ENCODE results near the gene MED26. TPM values are rescaled to one million over a fixed set of nuclear protein-coding genes. Genes with fewer than 3 reads are reported as not detected.

MED26 gene
- total and polyA plus RNA-seq, 2 experiments from 2014 or later = 7.4 to 15.4 TPM

DNA sequence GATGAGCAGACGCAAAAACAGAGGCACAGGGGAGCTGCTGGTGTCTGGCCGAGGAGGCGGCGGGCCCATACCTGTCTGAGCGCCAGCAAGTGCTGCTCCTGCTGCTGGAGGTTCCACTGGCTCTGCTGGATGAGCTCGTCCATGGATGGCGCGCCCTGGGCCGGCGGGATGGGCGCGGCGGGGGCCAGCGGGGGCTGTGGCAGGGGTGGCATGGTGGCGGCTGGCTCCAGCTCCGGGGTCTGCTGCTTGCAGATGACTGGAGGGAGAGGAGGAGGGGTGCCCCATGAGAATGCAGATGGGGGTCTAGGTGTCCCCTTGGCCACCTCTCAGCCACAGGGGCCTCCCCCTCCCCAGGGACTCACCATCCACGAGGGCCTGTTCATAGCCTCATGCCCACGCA, 92.6 kb downstream of the MED26 start:
- Mint-ChIP-seq H3K27me3 (ENCODE audit: insufficient read depth, low read depth, poor library complexity) (peaks cover 14% of the 10 kb centered on the region), H3K36me3 (ENCODE audit: low read depth) (peaks cover 76% of the 10 kb centered on the region), H3K4me1 (0 out of 3 replicates have a peak, but pooled peaks cover 2% of the 10 kb centered on the region), H3K4me3 (no peak overlapping the region), H3K27ac (no peak overlapping the region), H3K9me3 (no peaks in the 10 kb centered on the region)
- Histone ChIP-seq H3K27ac (ENCODE audit: low read depth) (no peak overlapping the region), H3K79me2 (replicated peaks; ENCODE audit: insufficient read depth) (peaks cover 47% of the 10 kb centered on the region), H3K36me3 (ENCODE audit: insufficient read depth) (peaks cover 23% of the 10 kb centered on the region; the same call in 1 of the 2 replicates), H3F3A (replicated peaks; ENCODE audit: low read depth) (no peaks in the 10 kb centered on the region), H4K20me1 (replicated peaks; ENCODE audit: insufficient read depth) (peaks cover 35% of the 10 kb centered on the region), H2AFZ (no peak overlapping the region), H3K27me3 (ENCODE audit: insufficient read depth) (no peaks in the 10 kb centered on the region), H3K4me1 (ENCODE audit: insufficient read depth) (no peaks in the 10 kb centered on the region), H3K4me2 (no peak overlapping the region), H3K9me2 (ENCODE audit: insufficient read depth) (no peaks in the 10 kb centered on the region), H3K4me3 (no peak overlapping the region)
- TF ChIP-seq, protein P1, sequence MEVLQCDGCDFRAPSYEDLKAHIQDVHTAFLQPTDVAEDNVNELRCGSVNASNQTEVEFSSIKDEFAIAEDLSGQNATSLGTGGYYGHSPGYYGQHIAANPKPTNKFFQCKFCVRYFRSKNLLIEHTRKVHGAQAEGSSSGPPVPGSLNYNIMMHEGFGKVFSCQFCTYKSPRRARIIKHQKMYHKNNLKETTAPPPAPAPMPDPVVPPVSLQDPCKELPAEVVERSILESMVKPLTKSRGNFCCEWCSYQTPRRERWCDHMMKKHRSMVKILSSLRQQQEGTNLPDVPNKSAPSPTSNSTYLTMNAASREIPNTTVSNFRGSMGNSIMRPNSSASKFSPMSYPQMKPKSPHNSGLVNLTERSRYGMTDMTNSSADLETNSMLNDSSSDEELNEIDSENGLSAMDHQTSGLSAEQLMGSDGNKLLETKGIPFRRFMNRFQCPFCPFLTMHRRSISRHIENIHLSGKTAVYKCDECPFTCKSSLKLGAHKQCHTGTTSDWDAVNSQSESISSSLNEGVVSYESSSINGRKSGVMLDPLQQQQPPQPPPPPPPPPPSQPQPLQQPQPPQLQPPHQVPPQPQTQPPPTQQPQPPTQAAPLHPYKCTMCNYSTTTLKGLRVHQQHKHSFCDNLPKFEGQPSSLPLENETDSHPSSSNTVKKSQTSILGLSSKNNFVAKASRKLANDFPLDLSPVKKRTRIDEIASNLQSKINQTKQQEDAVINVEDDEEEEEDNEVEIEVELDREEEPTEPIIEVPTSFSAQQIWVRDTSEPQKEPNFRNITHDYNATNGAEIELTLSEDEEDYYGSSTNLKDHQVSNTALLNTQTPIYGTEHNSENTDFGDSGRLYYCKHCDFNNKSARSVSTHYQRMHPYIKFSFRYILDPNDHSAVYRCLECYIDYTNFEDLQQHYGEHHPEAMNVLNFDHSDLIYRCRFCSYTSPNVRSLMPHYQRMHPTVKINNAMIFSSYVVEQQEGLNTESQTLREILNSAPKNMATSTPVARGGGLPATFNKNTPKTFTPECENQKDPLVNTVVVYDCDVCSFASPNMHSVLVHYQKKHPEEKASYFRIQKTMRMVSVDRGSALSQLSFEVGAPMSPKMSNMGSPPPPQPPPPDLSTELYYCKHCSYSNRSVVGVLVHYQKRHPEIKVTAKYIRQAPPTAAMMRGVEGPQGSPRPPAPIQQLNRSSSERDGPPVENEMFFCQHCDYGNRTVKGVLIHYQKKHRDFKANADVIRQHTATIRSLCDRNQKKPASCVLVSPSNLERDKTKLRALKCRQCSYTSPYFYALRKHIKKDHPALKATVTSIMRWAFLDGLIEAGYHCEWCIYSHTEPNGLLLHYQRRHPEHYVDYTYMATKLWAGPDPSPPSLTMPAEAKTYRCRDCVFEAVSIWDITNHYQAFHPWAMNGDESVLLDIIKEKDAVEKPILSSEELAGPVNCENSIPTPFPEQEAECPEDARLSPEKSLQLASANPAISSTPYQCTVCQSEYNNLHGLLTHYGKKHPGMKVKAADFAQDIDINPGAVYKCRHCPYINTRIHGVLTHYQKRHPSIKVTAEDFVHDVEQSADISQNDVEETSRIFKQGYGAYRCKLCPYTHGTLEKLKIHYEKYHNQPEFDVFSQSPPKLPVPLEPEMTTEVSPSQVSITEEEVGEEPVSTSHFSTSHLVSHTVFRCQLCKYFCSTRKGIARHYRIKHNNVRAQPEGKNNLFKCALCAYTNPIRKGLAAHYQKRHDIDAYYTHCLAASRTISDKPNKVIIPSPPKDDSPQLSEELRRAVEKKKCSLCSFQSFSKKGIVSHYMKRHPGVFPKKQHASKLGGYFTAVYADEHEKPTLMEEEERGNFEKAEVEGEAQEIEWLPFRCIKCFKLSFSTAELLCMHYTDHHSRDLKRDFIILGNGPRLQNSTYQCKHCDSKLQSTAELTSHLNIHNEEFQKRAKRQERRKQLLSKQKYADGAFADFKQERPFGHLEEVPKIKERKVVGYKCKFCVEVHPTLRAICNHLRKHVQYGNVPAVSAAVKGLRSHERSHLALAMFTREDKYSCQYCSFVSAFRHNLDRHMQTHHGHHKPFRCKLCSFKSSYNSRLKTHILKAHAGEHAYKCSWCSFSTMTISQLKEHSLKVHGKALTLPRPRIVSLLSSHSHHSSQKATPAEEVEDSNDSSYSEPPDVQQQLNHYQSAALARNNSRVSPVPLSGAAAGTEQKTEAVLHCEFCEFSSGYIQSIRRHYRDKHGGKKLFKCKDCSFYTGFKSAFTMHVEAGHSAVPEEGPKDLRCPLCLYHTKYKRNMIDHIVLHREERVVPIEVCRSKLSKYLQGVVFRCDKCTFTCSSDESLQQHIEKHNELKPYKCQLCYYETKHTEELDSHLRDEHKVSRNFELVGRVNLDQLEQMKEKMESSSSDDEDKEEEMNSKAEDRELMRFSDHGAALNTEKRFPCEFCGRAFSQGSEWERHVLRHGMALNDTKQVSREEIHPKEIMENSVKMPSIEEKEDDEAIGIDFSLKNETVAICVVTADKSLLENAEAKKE (CRISPR knock-in tag; IDR thresholded peaks at IDR 0.05) = no peak
- TF ChIP-seq EZH2 (IDR thresholded peaks at IDR 0.05; ENCODE audit: low read depth, unreplicated experiment) = no peak
- no peak for TF ChIP-seq POLR2AphosphoS5 (IDR thresholded peaks at IDR 0.05; ENCODE audit: low read depth)
- no peak for TF ChIP-seq ZNF114 (CRISPR knock-in tag; IDR thresholded peaks at IDR 0.05)
- no peak for TF ChIP-seq JUNB (IDR thresholded peaks at IDR 0.05; ENCODE audit: unreplicated experiment)
- TF ChIP-seq, protein P2, sequence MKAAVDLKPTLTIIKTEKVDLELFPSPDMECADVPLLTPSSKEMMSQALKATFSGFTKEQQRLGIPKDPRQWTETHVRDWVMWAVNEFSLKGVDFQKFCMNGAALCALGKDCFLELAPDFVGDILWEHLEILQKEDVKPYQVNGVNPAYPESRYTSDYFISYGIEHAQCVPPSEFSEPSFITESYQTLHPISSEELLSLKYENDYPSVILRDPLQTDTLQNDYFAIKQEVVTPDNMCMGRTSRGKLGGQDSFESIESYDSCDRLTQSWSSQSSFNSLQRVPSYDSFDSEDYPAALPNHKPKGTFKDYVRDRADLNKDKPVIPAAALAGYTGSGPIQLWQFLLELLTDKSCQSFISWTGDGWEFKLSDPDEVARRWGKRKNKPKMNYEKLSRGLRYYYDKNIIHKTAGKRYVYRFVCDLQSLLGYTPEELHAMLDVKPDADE (IDR thresholded peaks at IDR 0.05) = no peak
- no peak for TF ChIP-seq CREB1 (CRISPR knock-in tag; IDR thresholded peaks at IDR 0.05; ENCODE audit: low read depth)
- no peak for TF ChIP-seq NANOG (IDR thresholded peaks at IDR 0.05; ENCODE audit: borderline replicate concordance)
- TF ChIP-seq EZH2phosphoT487 (IDR thresholded peaks at IDR 0.05; ENCODE audit: unreplicated experiment) = no peak
- TF ChIP-seq STAT1 (IDR thresholded peaks at IDR 0.05; ENCODE audit: unreplicated experiment) = no peak
- TF ChIP-seq, protein P3, sequence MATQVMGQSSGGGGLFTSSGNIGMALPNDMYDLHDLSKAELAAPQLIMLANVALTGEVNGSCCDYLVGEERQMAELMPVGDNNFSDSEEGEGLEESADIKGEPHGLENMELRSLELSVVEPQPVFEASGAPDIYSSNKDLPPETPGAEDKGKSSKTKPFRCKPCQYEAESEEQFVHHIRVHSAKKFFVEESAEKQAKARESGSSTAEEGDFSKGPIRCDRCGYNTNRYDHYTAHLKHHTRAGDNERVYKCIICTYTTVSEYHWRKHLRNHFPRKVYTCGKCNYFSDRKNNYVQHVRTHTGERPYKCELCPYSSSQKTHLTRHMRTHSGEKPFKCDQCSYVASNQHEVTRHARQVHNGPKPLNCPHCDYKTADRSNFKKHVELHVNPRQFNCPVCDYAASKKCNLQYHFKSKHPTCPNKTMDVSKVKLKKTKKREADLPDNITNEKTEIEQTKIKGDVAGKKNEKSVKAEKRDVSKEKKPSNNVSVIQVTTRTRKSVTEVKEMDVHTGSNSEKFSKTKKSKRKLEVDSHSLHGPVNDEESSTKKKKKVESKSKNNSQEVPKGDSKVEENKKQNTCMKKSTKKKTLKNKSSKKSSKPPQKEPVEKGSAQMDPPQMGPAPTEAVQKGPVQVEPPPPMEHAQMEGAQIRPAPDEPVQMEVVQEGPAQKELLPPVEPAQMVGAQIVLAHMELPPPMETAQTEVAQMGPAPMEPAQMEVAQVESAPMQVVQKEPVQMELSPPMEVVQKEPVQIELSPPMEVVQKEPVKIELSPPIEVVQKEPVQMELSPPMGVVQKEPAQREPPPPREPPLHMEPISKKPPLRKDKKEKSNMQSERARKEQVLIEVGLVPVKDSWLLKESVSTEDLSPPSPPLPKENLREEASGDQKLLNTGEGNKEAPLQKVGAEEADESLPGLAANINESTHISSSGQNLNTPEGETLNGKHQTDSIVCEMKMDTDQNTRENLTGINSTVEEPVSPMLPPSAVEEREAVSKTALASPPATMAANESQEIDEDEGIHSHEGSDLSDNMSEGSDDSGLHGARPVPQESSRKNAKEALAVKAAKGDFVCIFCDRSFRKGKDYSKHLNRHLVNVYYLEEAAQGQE (IDR thresholded peaks at IDR 0.05; ENCODE audit: unreplicated experiment) = no peak
- no peak for TF ChIP-seq ZNF331 (CRISPR knock-in tag; IDR thresholded peaks at IDR 0.05; ENCODE audit: low read depth)
- TF ChIP-seq, protein P4, sequence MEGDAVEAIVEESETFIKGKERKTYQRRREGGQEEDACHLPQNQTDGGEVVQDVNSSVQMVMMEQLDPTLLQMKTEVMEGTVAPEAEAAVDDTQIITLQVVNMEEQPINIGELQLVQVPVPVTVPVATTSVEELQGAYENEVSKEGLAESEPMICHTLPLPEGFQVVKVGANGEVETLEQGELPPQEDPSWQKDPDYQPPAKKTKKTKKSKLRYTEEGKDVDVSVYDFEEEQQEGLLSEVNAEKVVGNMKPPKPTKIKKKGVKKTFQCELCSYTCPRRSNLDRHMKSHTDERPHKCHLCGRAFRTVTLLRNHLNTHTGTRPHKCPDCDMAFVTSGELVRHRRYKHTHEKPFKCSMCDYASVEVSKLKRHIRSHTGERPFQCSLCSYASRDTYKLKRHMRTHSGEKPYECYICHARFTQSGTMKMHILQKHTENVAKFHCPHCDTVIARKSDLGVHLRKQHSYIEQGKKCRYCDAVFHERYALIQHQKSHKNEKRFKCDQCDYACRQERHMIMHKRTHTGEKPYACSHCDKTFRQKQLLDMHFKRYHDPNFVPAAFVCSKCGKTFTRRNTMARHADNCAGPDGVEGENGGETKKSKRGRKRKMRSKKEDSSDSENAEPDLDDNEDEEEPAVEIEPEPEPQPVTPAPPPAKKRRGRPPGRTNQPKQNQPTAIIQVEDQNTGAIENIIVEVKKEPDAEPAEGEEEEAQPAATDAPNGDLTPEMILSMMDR (conservative IDR thresholded peaks at IDR 0.05; ENCODE audit: low read depth in 2 of 2) = no peak
- no peak for DNase-seq (ENCODE audit: low spot score)
- no peak for ATAC-seq
